GM19099 (cell line): ENCODE measurements around the gene CDH2.

Experiments
- POLR2A ChIP-seq: IDR thresholded peaks from 3 replicates; pipeline ENCODE4 v1.6.1; 2011; ENCODE audit warnings: low read depth; ENCODE audit not compliant: insufficient read length; ENCODE audit errors: extremely low read depth

Gene CDH2

DNA sequence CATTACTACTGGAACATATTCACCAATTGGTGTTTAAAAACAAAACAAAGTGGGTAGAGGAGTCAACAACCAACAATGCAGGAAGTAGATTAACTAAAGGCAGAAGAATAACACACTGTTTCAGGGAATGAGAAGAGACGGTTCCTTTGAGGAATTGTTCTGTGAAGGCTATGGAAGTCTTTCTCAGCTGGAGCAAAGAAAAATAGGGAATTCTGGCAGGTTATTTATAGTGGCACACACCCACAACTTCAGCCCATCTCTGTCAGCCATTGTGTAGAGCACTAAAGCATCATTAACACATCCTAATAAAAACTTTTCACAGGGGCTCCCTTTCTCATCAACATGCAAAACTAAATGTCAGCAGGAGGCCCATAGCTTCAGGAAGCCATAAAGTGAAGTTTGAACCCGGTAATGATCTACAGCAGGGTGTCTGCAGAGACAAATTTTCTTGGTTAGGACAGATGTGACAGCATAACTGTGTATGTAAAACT lies 113.6 kb downstream of the CDH2 start:
- no peak for TF ChIP-seq POLR2A

DNA sequence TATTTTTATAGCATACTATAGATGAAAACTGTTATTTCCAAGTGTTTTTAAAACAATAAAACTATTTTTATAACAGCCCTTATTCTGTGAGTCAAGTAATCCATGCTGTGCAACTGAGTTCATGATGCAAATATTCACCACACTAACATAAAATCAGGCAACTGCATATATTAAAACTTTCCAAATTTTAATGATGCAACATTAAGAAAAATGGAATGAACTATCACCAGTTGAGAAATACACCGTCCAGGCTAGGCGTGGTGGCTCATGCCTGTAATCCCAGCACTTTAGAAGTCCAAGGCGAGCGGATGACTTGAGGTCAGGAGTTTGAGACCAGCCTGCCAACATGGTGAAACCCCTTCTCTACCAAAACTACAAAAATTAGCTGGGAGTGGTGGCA lies 114.5 kb downstream of the CDH2 start:
- TF ChIP-seq POLR2A, result no peak

GRCh38 chr18:28059861-28060260 lies 117.1 kb downstream of the CDH2 start:
- no peak for TF ChIP-seq POLR2A

- no peak for TF ChIP-seq POLR2A
Measured at GRCh38 chr18:28050545-28050944, 126.4 kb downstream of the CDH2 start.

DNA sequence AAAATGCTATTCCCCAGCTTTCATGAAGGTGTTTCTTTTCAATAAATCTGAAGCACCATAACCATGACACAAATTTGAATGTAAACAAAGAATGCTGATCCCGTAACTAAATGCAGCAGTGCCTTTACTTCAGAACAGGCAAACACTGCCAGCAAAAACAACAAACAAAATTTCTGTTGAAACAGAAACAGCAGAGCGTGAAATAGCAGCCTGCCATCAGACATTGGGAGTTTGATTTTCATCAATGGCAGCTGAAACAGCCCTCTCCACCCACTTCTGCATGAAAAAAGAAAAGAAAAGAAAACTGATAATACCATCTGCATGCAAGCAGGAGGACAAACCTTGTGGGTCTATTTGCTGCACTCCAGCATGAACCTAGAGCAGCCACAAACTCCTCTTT lies 128.3 kb downstream of the CDH2 start:
- TF ChIP-seq POLR2A, result no peak

- TF ChIP-seq POLR2A, result no peak
Measured at GRCh38 chr18:28045880-28046279, 131.1 kb downstream of the CDH2 start.

DNA sequence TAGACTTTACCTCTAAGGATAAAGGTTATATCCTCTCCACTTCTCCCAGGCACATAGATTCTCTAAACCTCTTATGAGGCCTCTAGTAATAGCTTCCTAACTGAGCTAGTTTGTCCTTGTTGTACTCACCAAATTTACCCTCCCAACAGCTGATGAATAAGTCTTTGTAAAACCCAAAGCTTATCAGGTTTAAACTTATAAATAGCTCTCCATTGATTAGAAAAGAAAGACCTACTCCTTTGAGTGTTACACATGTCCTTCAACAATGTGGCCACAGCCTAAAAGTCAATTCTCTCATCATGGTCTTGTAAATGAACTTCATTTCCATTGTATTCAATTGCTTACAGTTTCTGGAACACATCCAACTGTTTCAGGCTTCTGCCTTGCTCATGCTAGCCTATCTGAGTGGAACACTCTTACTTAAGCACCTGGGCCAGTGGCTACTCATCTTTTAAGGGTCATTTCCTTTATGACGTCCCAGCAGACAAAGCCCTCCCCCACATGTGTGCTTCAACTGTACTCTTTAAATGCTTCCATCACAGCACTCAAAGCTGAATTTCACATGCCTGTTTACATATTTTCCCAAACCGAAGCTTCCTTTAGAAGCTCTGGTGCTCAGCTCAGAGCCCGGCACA lies 131.6 kb downstream of the CDH2 start:
- TF ChIP-seq POLR2A, result no peak

GRCh38 chr18:28044036-28044435 lies 132.9 kb downstream of the CDH2 start:
- TF ChIP-seq POLR2A, result no peak

DNA sequence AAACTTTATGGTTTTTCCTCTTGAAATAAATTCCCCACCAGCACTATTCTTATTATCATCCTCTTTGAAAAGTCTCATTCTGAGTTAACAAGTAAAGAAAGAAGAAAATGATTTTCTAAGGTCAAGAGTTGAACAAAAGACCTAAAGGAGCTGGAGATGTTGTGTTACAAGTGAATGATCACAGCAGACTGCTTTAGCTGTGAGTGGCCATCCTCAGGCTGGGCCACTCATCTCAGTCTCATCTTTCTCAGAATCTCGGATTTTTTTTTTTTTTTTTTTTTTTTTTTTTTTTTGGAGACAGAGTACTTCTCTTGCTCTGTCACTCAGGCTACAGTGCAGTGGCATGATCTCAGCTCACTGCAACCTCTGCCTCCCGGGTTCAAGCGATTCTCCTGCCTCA lies 133.3 kb downstream of the CDH2 start:
- TF ChIP-seq POLR2A, result no peak

- TF ChIP-seq POLR2A, result no peak
Measured at GRCh38 chr18:28041366-28041765, 135.6 kb downstream of the CDH2 start.

GRCh38 chr18:28040716-28041115 lies 136.2 kb downstream of the CDH2 start:
- TF ChIP-seq POLR2A, result no peak

- no peak for TF ChIP-seq POLR2A
Measured at GRCh38 chr18:28040211-28040610, 136.7 kb downstream of the CDH2 start.

- TF ChIP-seq POLR2A, result no peak
Measured at GRCh38 chr18:28039691-28040090, 137.2 kb downstream of the CDH2 start.

GRCh38 chr18:28039078-28039477 lies 137.9 kb downstream of the CDH2 start:
- TF ChIP-seq POLR2A, result no peak

- TF ChIP-seq POLR2A, result no peak
Measured at GRCh38 chr18:28036488-28036887, 140.4 kb downstream of the CDH2 start.

DNA sequence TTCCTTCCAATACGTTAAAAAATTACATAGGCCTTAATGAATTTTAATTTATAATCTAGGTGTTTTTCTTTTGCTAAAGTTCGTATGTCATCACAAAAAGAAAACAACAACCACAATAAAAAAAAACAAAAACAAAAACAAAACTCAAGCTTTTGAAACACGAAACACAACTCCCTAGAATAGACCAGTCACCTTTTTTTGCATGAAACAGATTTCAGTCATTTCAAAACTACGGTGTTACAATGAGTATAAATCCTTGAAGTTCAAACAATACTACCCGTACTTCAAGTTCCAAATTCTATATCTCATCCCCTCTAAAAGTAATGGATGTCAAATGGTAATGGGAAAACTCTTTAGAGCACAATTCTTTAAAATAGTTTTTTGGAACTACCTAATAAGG lies 142.4 kb downstream of the CDH2 start:
- no peak for TF ChIP-seq POLR2A

GRCh38 chr18:28032177-28032576 lies 144.8 kb downstream of the CDH2 start:
- no peak for TF ChIP-seq POLR2A
